VCaP (cell line): Measurements from ENCODE around the gene CHGA.

Source experiments
- H3K27ac ChIP-seq: fragments of 450-650 bp; 2 replicates; pipeline ENCODE4 v1.5.1; 2017
- TF ChIP-seq, protein P1 (sequence below): fragments of 450-650 bp; conservative IDR thresholded peaks from 2 replicates; pipeline ENCODE4 v1.5.1; 2017; ENCODE audit warnings: mild to moderate bottlenecking, moderate library complexity

Gene CHGA

DNA sequence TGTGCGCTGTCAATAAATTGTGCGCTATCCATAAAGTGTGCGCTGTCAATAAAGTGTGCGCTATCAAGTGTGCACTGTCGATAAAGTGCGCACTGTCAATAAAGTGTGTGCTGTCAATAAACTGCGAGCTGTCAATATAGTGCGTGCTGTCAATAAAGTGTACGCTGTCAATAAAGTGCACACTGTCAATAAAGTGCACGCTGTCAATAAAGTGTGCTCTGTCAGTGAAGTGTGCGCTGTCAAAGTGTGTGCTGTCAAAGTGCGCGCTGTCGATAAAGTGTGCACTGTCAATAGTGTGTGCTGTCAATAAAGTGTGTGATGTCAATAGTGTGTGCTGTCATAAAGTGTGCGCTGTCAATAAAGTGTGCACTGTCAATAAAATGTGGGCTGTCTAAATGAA lies 2.9 kb upstream of the CHGA start:
- no peak overlapping the region for H3K27ac ChIP-seq
- TF ChIP-seq, protein P1, sequence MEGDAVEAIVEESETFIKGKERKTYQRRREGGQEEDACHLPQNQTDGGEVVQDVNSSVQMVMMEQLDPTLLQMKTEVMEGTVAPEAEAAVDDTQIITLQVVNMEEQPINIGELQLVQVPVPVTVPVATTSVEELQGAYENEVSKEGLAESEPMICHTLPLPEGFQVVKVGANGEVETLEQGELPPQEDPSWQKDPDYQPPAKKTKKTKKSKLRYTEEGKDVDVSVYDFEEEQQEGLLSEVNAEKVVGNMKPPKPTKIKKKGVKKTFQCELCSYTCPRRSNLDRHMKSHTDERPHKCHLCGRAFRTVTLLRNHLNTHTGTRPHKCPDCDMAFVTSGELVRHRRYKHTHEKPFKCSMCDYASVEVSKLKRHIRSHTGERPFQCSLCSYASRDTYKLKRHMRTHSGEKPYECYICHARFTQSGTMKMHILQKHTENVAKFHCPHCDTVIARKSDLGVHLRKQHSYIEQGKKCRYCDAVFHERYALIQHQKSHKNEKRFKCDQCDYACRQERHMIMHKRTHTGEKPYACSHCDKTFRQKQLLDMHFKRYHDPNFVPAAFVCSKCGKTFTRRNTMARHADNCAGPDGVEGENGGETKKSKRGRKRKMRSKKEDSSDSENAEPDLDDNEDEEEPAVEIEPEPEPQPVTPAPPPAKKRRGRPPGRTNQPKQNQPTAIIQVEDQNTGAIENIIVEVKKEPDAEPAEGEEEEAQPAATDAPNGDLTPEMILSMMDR = no peak

DNA sequence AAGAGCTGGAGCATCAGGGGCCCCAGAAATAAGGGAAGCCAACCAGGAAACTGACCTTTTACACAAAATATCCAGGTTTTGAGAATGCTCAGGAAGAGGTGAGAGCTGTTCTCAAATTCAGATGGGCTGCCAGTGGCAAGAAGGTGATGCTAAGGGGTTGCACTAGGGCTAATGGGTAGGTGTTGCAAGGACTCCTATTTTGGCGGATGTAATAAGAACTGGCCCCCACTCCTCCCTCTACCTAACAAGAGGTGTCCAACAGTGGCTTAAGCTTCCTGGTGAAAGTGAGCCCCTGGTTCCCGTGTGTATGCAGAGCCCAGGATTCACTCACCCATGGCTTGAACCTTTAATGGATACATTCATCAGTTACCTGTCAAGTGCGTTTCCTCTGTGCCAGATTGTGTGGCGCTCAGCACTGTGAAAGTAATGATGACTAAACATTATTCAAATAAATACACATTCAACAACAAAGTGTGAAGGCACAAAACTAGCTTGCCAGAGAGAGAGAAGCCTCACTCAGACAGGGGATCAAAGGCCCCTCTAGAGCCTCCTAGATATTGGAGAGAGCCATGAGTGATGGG lies 705 bp upstream of the CHGA start:
- TF ChIP-seq, protein P1 = no peak
- peak overlapping the region; percentile 65; the same call in 1 of the 2 replicates for H3K27ac ChIP-seq

DNA sequence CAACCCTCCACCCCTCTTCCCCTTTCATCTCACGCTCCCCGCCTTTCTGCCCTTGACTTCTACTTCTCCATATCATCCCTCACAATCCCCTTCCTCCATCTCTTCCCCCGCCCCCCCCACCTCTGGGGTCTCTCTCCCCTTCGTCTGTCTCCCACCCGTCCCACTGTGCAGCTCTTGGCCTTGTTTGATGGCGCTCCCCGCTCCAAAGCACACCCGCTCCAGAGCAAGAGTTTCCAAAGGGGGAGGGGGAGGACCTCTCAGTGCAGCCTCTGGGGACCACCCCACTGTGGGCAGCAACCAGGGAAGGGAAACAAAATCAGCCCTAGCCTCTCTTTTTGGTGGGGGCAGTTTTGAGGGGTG lies 774 bp downstream of the CHGA start:
- TF ChIP-seq, protein P1 = no peak
- H3K27ac ChIP-seq = peak overlapping the region; percentile 65

DNA sequence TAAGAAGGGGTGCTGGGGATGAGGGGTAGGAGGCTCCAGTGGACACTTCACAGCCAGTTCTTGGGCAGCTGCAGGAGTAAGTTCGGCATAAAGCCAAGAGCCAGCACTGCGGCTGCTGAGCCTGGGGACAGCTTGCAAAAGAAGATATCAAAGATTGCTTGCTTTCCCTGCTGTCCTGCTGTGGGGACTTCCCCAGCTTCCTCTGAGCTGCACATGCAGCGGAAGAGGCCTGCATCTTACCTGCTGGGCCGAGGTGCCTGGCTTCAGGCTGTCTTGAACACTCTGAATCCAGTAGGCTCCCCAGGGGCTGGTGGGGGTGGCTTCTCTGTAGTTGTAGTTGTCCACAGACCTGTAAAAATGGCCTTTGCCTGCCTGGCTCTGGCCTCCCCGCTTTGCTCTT lies 1.3 kb downstream of the CHGA start:
- peak overlapping the region; percentile 65; the same call in 1 of the 2 replicates for H3K27ac ChIP-seq
- TF ChIP-seq, protein P1 = no peak

DNA sequence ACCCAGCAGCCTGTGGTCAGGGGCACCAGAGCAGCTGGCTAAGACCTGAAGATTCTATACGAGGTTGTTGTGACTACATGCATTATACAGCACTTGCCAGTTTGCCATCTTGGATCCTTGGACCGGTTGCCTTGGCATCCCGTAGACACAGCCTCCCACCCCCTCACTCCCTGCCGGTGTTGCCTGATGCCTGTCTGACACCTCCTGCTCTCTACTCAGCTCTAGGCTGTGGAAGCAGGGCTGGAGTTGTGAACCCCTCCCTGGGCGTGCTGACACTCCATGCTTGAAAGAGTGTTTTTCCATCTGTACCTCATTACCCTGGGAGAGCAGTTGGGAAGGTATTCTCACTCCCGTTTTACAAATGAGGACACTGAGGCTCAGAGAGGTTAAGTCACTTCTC lies 2.5 kb downstream of the CHGA start:
- no peak overlapping the region for H3K27ac ChIP-seq
- TF ChIP-seq, protein P1 = no peak

DNA sequence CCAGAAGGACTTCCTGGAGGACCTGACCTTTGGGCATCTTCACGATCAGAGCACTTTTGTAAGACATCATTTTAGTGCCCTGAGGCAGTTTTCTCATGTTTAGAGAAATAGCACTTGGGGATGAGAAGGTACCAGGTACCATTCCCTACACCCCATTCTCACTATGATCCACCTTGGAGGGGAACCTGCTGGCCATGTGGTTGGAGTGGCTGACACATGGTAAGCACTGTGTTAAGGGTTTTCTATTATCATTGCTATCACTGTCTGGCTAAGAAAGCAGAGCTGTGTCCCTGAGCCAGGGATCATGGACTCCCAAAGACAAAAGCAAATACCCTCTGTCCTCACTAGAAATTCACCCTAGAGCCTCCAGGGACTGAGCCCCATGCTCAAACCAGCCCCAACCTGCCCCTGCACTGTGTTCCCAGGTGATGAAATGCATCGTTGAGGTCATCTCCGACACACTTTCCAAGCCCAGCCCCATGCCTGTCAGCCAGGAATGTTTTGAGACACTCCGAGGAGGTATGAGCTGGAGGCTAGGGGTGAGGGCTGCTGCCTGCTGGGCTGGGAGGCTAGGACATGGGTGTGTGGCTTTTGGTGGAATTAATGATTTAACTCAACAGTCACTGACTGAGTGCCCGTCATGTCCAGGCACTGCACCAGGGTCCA lies 3.4 kb downstream of the CHGA start:
- no peak overlapping the region for H3K27ac ChIP-seq
- TF ChIP-seq, protein P1 = no peak

DNA sequence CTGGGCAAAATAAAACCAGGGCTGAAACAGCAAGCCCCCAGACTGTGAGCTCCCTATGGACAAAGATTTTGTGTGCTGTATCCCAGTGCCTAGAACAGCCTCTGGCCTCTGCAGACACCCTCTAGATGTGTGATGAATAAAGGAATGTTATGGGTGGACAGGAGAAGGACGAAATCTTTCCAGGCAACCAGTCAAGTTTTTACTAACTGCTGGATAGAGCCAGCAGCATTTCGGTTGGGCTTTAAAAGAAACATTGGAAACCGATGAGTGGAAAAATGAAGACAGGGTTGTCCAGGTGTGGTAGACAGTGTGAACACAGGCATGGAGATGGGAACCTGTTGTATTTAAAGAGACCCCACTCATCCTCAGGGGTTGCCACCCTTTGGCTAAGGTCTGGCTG lies 4.0 kb downstream of the CHGA start:
- no peak overlapping the region for H3K27ac ChIP-seq
- TF ChIP-seq, protein P1 = no peak
